RWPE1 (cell line): ENCODE data around the gene RNF4.
"Not testable (repeated sequence)": the region's sequence is repeated elsewhere in the genome, so short reads cannot be mapped to it uniquely, and the experiment has no call there.

Experiments
- CTCF ChIA-PET: fragments of 350-600 bp; sonication (Branson Sonifier 250); formaldehyde crosslinking; extraction: SDS; loops from one replicate; lab custom pipeline; 2021; lab: Yijun Ruan, JAX
- POLR2A ChIA-PET: fragments of 400-600 bp; formaldehyde crosslinking; extraction: SDS; loops from one replicate; lab custom pipeline; 2020; ENCODE audit warnings: antibody characterized with exemption; ENCODE audit not compliant: low non-redundant PET; lab: Yijun Ruan, JAX
- DNase-seq: peaks from one replicate; pipeline ENCODE4 v3.0.0; 2012; ENCODE audit warnings: low spot score
- H3K27ac ChIP-seq: fragments of 450-650 bp; 2 replicates; pipeline ENCODE4 v1.5.1; 2017
- TF ChIP-seq, protein P1 (sequence below): fragments of 450-650 bp; conservative IDR thresholded peaks from 2 replicates; pipeline ENCODE4 v1.5.1; 2017; ENCODE audit warnings: low read depth, mild to moderate bottlenecking

RNF4 gene

DNA sequence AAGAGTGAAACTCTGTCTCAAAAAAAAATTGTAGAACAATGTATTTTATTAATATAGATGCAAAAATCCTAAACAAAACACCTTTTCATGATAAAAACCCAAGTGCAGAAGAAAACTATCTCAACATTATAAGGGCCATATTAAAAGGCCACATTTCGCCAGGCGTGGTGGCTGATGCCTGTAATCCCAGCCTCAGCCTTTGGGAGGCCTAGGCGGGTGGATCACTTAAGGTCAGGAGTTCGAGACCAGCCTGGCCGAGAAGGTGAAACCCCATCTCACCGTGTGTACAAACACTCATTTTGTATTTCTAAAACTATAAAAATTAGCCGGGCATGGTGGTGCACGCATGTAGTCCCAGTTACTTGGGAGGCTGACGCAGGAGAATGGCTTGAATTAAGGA lies 57.7 kb downstream of the RNF4 start:
- ChIA-PET CTCF (interaction anchor here (0.7 kb wide), 1 partner anchor 1420 kb away, joined by 4 read pairs; no protein-coding TSS in a partner anchor), POLR2A (no interaction called here)
- no peak overlapping the region for H3K27ac ChIP-seq
- no peak for DNase-seq
- TF ChIP-seq, protein P1, sequence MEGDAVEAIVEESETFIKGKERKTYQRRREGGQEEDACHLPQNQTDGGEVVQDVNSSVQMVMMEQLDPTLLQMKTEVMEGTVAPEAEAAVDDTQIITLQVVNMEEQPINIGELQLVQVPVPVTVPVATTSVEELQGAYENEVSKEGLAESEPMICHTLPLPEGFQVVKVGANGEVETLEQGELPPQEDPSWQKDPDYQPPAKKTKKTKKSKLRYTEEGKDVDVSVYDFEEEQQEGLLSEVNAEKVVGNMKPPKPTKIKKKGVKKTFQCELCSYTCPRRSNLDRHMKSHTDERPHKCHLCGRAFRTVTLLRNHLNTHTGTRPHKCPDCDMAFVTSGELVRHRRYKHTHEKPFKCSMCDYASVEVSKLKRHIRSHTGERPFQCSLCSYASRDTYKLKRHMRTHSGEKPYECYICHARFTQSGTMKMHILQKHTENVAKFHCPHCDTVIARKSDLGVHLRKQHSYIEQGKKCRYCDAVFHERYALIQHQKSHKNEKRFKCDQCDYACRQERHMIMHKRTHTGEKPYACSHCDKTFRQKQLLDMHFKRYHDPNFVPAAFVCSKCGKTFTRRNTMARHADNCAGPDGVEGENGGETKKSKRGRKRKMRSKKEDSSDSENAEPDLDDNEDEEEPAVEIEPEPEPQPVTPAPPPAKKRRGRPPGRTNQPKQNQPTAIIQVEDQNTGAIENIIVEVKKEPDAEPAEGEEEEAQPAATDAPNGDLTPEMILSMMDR: no peak

DNA sequence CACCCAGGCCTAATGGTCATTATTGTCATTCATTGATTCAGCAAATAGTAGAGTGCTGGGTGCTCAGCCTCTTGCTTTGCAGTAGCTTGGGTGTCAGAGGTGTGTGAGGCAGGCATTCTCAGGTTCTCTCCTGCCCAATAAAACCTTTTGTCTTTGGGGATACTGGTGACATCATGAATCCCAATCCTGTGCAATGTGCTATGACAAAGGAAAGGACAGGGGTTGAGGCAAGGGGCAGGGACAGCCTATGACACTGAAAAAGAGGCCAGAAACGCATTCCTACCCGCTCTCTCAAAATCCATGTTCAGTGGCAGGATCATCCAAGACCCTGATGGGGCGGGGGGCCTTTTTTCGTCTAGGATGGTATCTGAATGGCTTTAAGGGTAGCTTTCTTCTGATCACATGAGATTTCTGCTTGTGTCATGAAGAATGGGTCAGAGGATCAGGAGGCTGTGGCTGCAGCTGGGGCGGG lies 66.0 kb downstream of the RNF4 start:
- ChIA-PET POLR2A (no interaction called here), CTCF (no interaction called here)
- TF ChIP-seq, protein P1: no peak
- no peak for DNase-seq
- peak overlapping the region; percentile 92 for H3K27ac ChIP-seq

DNA sequence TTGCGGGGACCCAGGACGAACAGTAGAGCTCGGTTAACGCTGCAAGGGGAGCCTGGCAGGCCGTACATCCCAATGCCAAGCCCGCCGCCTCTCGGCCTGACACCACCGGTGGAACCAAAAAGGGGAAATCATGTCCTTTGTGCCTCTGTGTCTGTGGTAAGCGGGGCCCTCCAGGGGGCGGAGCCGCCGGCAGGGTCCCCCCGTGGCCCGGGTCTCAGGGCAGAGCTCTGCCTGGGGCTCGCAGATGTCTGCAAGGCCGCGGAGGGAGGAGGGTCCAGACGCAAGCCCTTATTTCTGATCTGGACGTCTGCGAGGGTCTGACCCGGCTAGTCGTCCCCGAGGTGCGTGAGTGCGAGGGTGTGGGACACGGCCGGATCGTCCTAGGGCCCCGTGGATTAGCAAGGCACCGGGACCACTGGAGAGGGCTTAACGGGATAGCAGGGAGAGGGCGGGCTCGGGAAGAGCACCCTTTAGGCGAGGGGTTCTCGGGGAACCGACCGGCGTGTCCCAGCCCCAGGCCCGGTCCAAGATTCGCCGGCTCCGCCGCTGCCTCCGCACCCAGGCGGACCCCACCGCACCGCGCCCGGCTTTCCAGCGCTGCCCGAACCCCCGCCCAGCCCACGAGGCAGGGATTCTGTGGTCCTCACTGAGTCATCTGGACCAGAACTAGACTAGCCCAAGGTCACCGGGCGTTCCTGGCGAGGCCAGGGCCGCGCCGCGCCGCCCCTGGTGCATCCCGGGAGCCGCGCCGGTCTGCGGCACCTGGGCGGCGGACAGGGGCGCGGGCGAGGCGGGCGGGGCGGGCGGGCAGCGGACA lies 66.7 kb downstream of the RNF4 start:
- POLR2A ChIA-PET: no interaction called here
- CTCF ChIA-PET: no interaction called here
- TF ChIP-seq, protein P1: no peak

DNA sequence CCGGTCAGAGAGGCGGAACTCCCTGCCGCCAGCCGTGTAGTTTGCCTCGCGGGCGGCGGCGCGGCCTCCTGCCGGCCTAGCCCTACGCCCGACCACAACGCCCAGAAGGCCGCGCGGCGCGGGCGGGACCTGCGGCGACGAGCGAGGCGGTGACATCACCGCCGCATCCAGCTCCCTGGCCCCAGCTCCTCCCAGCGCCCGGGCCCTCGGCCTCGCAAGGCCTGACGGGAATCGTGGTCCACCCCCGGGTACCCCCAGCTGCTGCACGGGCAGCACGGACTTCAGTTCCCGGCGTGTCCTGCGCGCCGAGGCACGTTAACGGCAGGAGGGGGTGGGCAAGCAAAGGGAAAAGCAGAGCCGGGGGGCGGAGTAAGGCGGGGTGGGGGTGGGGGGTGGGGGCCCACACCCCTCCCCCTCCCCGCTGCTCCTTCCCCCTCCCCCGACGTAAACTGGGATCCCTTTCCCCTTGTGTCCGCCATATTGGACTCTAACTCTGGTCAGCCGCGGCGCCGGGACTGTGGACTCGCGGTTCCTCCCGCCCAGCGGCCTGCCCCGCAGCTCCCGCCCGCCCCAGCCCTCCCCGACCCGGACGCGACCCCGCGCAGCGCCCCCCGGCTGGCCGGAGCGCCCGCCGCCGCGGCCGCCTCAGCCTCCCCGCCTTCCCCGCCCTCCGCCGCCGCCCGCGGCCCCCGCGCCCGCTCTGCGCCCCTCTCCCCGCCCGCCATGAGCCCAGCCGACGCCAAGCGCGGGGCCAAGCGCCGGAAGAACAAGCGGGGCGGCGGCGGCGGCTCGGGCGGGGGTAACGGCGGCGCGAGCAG lies 67.5 kb downstream of the RNF4 start, which contains the start of gene FAM193A:
Gene FAM193A (plus strand): TSS at position 455 of the 818 bp plus-strand sequence. CDS start 269 bp downstream, at position 724.
- POLR2A ChIA-PET: no interaction called here
- TF ChIP-seq, protein P1: no peak

More for the DNA sequence above, 66.7 kb downstream of the RNF4 start:
- no peak for DNase-seq
- H3K27ac ChIP-seq: peak overlapping the region; percentile 92

DNA sequence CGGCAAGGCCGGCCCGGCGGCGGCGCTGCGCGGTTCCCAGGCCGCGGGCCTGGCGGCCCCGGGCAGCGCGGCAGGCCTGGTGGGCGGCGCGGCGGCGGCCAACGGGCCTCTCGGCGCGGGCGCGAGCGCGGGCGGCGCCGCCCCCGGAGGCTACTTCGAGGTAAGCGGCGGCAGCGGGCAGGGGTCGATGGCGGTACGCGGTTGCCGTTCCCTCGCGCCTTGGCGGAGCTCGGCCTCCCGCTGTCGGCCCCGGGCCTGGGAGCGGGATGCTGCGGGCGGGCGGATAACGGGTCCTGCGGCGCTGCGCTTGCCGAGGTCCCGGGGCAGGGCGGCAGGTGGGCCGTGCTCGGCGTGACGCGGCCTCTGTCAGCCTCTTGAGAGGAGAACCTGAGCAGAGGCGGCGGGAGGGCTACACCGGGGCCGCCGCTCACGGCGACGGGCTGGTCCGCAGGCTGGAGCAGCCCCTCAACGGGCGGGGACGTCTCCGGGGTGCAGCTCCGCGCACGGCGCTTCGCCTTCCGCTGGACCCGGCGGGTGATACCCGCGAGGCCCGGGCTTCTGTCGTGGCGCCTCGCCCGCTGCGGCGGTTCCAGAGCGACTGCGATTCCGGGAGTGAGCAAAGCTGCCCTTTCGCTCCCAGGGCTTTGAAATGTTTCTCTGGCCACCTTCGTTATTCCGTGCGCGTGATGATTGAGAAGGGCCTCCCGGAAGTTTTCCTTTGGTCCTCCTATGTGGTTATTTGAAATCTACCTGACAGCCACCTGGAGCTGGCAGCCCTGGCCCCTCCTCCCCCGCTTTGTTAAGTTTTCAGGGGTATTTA lies 68.3 kb downstream of the RNF4 start:
- POLR2A ChIA-PET: no interaction called here
- TF ChIP-seq, protein P1: no peak
- peak; percentile 14 for DNase-seq
- CTCF ChIA-PET: no interaction called here
- H3K27ac ChIP-seq: peak overlapping the region; percentile 92

More for the DNA sequence above, 67.5 kb downstream of the RNF4 start, which contains the start of gene FAM193A:
- DNase-seq: peak; percentile 91
- peak within 1 kb of the TSS; percentile 92 for H3K27ac ChIP-seq
- CTCF ChIA-PET: no interaction called here

DNA sequence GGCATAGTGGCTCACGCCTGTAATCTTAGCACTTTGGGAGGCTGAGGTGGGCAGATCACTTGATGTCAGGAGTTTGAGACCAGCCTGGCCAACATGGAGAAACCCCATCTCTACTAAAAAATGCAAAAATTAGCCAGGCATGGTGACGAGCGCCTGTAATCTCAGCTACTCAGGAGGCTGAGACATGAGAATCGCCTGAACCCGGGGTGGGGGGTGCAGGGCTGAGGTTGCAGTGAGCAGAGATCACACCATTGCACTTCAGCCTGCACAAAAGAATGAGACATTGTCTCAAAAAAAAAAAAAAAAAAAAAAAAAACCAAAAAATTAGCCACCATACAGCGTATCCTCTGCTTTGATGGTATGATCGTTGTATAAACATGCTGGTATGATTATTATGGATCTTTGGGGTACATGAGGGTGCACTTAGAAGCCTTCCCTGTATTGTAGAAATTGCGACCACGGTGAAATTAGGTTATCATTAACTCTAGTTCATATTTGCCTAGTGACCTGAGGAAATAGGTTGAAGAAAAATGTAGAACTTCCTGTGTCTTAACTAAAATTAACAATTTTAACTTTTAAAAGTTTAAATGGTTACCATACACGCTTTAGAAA lies 74.8 kb downstream of the RNF4 start:
- CTCF ChIA-PET, POLR2A ChIA-PET, DNase-seq, H3K27ac ChIP-seq: not testable (repeated sequence)
